CD4-positive, alpha-beta T cell (primary cell): ENCODE data around the gene SLC13A4. TPM values are rescaled to one million over a fixed set of nuclear protein-coding genes. Genes with fewer than 3 reads are reported as not detected.
"Not testable (repeated sequence)": the region's sequence is repeated elsewhere in the genome, so short reads cannot be mapped to it uniquely, and the experiment has no call there.

Experiments used
- ATAC-seq: fragments of 200-7000 bp; cut with Tn5 transposase; one replicate; pipeline ENCODE4 v1.10.0; 2022; ENCODE audit warnings: mild to moderate bottlenecking; ENCODE audit not compliant: poor library complexity
- CTCF ChIA-PET: fragments of 350-600 bp; sonication (Branson Sonifier 250); formaldehyde crosslinking; loops from one replicate; lab custom pipeline; 2021; ENCODE audit warnings: antibody characterized with exemption, inconsistent platforms; lab: Charles Lee
- POLR2A ChIA-PET: fragments of 350-600 bp; sonication (Branson Sonifier 250); formaldehyde crosslinking; loops from one replicate; lab custom pipeline; 2021; ENCODE audit warnings: antibody characterized with exemption, inconsistent platforms; lab: Charles Lee
- DNase-seq, 14 experiments: peaks; one replicate each; pipeline ENCODE4 v3.0.0-alpha.2; 2013 to 2020; ENCODE audit warnings: mixed read lengths in 2 of 14
- H3K27ac ChIP-seq, 2 donors: one replicate each; pipeline versions ENCODE4 v1.5.1 to v1.7.0; 2013; ENCODE audit warnings: low read length in 2 of 2, low read depth in 1 of 2, mild to moderate bottlenecking in 1 of 2
- H3K27me3 ChIP-seq, 2 experiments: 1 replicate in 1 of 2; 2 replicates in 1 of 2; pipeline versions ENCODE4 v1.6.1 to v1.7.0; 2013; ENCODE audit warnings: low read length in 2 of 2, control low read depth in 1 of 2, mild to moderate bottlenecking in 1 of 2, moderate library complexity in 1 of 2; ENCODE audit not compliant: insufficient read depth in 2 of 2, control insufficient read depth in 1 of 2
- H3K36me3 ChIP-seq: one replicate; pipeline ENCODE4 v1.6.1; 2013; ENCODE audit warnings: low read length, control low read depth; ENCODE audit not compliant: insufficient read depth
- H3K4me1 ChIP-seq: one replicate; pipeline ENCODE4 v1.6.1; 2013; ENCODE audit warnings: low read length, control low read depth; ENCODE audit not compliant: insufficient read depth
- H3K4me3 ChIP-seq: one replicate; pipeline ENCODE4 v1.5.1; 2013; ENCODE audit warnings: mild to moderate bottlenecking, low read length, moderate library complexity
- H3K9me3 ChIP-seq, 2 experiments: 1 replicate in 1 of 2; 2 replicates in 1 of 2; pipeline versions ENCODE4 v1.6.1 to v1.7.0; 2013; ENCODE audit warnings: low read length in 2 of 2, mild to moderate bottlenecking in 2 of 2, control low read depth in 1 of 2, moderate library complexity in 1 of 2; ENCODE audit not compliant: control insufficient read depth in 1 of 2, insufficient read depth in 1 of 2
- H3K27ac Mint-ChIP-seq: one replicate; pipeline ENCODE4 v1.8.0; 2020; ENCODE audit warnings: mixed read lengths
- H3K27me3 Mint-ChIP-seq: one replicate; pipeline ENCODE4 v1.8.0; 2021; ENCODE audit warnings: mixed read lengths
- H3K36me3 Mint-ChIP-seq: one replicate; pipeline ENCODE4 v1.8.0; 2021; ENCODE audit warnings: low read depth, mixed read lengths
- H3K4me1 Mint-ChIP-seq: one replicate; pipeline ENCODE4 v1.8.0; 2021; ENCODE audit warnings: low read depth, mixed read lengths
- H3K4me3 Mint-ChIP-seq: one replicate; pipeline ENCODE4 v1.8.0; 2020; ENCODE audit warnings: mild to moderate bottlenecking, mixed read lengths
- H3K9me3 Mint-ChIP-seq: one replicate; pipeline ENCODE4 v1.8.0; 2020; ENCODE audit warnings: mixed read lengths
- intact Hi-C, 2 experiments: fragments of 100-400 bp; cut with DNase I in 1 of 2; cut with micrococcal nuclease in 1 of 2; formaldehyde crosslinking; loops; one replicate each; pipeline versions ENCODE4 v1.15.1 to v1.9.0; 2023 to 2025; cut with DNase I, micrococcal nuclease
- total RNA-seq, 174 experiments: library from RNA in 2 of 174; stranded (reverse) in 2 of 174; gene quantifications; one replicate each; pipeline ENCODE4 v1.2.3 and lab custom pipeline; 2021 to 2026
- TF ChIP-seq, protein P1 (sequence below): fragments of 200-600 bp; IDR thresholded peaks from one replicate; pipeline ENCODE4 v1.8.0; 2022; ENCODE audit warnings: antibody characterized with exemption, mild to moderate bottlenecking

Gene SLC13A4
- total RNA-seq, 2 experiments from 2014 or later, result not detected

DNA sequence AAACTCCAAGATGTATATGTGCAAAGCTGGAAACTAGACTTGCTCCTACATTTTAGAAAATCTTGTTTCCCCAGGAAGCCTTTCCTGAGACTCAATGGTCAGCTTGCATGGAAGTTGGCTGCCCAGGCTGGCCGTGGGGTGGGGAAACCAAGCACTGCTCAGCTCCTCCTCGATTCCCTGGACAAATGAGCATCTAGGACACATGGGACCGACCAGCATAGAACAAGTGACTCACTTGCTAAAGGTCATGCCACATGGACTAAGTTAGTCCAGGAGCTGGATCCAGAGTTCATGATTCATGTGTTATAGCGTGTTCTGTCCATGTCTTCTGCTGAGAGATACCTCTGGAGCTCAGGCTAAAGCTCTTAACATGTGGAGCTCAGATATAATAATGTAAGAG, 14.4 kb upstream of the SLC13A4 start:
- peaks cover 0 to 4% of the 10 kb centered on the region in 2 experiments for H3K27me3 ChIP-seq
- no peaks in the 10 kb centered on the region for H3K36me3 ChIP-seq
- H3K4me3 Mint-ChIP-seq, result no peak overlapping the region
- no peaks in the 10 kb centered on the region for H3K4me1 Mint-ChIP-seq
- no peaks in the 10 kb centered on the region for H3K36me3 Mint-ChIP-seq
- ATAC-seq, result no peak
- H3K9me3 ChIP-seq, result no peaks in the 10 kb centered on the region
- POLR2A ChIA-PET, result no interaction called here
- H3K9me3 Mint-ChIP-seq, result no peaks in the 10 kb centered on the region
- peaks cover 10% of the 10 kb centered on the region for H3K27me3 Mint-ChIP-seq
- no peak overlapping the region for H3K27ac ChIP-seq
- CTCF ChIA-PET, result no interaction called here
- H3K4me1 ChIP-seq, result no peaks in the 10 kb centered on the region
- no peak for DNase-seq
- H3K27ac Mint-ChIP-seq, result no peak overlapping the region
- TF ChIP-seq, protein P1, sequence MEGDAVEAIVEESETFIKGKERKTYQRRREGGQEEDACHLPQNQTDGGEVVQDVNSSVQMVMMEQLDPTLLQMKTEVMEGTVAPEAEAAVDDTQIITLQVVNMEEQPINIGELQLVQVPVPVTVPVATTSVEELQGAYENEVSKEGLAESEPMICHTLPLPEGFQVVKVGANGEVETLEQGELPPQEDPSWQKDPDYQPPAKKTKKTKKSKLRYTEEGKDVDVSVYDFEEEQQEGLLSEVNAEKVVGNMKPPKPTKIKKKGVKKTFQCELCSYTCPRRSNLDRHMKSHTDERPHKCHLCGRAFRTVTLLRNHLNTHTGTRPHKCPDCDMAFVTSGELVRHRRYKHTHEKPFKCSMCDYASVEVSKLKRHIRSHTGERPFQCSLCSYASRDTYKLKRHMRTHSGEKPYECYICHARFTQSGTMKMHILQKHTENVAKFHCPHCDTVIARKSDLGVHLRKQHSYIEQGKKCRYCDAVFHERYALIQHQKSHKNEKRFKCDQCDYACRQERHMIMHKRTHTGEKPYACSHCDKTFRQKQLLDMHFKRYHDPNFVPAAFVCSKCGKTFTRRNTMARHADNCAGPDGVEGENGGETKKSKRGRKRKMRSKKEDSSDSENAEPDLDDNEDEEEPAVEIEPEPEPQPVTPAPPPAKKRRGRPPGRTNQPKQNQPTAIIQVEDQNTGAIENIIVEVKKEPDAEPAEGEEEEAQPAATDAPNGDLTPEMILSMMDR, result no peak
- H3K4me3 ChIP-seq, result no peak overlapping the region
- intact Hi-C loops, result no loop called here

DNA sequence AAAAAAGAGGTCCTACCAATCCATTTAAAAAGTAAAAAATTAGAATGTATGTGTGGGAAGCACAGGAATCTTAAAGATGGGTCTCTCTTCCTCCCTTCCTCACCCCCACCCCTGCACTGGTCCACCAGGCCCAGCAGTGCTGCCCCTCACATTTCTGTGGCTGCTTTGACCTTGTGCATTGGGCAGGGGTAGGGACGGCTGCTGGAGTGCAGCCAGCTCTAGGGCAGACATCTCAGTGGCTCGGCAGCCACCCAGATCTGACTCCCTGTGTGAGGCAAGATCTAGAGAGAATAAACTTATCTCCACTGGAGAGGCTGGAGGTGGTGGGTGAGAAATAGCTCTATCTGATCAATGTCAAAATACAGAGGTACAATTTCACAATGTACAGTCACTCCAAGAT, 13.9 kb upstream of the SLC13A4 start:
- TF ChIP-seq, protein P1, result no peak
- H3K4me1 ChIP-seq, result no peaks in the 10 kb centered on the region
- ATAC-seq, result no peak
- no peak overlapping the region for H3K4me3 ChIP-seq
- no peaks in the 10 kb centered on the region for H3K9me3 Mint-ChIP-seq
- no peaks in the 10 kb centered on the region for H3K36me3 Mint-ChIP-seq
- POLR2A ChIA-PET, result no interaction called here
- CTCF ChIA-PET, result no interaction called here
- H3K27me3 ChIP-seq, result peaks cover 0 to 4% of the 10 kb centered on the region in 2 experiments
- no peak for DNase-seq
- H3K27me3 Mint-ChIP-seq, result peaks cover 8% of the 10 kb centered on the region
- H3K9me3 ChIP-seq, result no peaks in the 10 kb centered on the region
- H3K36me3 ChIP-seq, result no peaks in the 10 kb centered on the region
- H3K27ac Mint-ChIP-seq, result no peak overlapping the region
- H3K4me1 Mint-ChIP-seq, result no peaks in the 10 kb centered on the region
- H3K27ac ChIP-seq, result no peak overlapping the region
- no peak overlapping the region for H3K4me3 Mint-ChIP-seq
- intact Hi-C loops, result no loop called here

DNA sequence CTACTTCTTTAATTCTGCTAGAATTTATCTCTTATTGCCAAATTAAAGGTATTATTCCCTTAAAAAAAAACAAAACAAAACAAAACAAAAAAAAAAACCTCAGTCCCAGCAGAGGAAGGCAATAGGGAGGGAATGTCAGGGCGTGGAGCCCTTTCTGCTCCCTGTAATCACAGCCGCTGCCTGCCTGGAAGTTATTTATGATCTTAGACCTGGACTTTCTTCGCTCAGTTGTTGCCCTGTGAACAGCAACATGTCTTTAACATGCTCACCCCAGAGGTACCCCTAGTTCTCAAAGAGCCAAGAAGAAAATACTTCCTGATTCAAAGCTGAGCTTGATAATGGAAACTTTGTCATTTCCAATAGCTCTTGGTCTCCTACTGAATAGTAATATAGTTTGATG, 12.9 kb upstream of the SLC13A4 start:
- no peak for DNase-seq
- Histone ChIP-seq H3K9me3 (no peaks in the 10 kb centered on the region), H3K4me1 (no peaks in the 10 kb centered on the region), H3K27me3 (peaks cover 0 to 4% of the 10 kb centered on the region in 2 experiments), H3K4me3 (no peak overlapping the region), H3K36me3 (no peaks in the 10 kb centered on the region), H3K27ac (no peak overlapping the region)
- Mint-ChIP-seq H3K36me3 (no peaks in the 10 kb centered on the region), H3K4me1 (no peaks in the 10 kb centered on the region), H3K4me3 (no peak overlapping the region), H3K9me3 (no peaks in the 10 kb centered on the region), H3K27ac (no peak overlapping the region), H3K27me3 (peaks cover 8% of the 10 kb centered on the region)
- ChIA-PET CTCF (no interaction called here), POLR2A (no interaction called here)
- TF ChIP-seq, protein P1, result no peak
- ATAC-seq, result no peak
- intact Hi-C loops, result no loop called here

DNA sequence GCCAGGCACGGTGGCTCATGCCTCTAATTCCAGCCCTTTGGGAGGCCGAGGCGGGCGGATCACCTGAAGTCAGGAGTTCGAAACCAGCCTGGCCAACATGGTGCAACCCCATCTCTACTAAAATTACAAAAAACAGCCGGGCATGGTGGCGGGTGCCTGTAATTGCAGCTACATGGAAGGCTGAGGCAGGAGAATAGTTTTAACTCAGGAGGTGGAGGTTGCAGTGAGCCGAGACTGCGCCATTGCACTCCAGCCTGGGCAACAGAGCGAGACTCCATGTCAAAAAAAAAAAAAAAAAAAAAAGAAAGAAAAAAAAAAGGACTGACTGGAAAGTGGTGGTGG, 9.3 kb upstream of the SLC13A4 start:
- intact Hi-C loops, H3K9me3 ChIP-seq, H3K27me3 ChIP-seq, H3K4me3 ChIP-seq, H3K9me3 Mint-ChIP-seq, H3K4me1 ChIP-seq, H3K27ac ChIP-seq, ATAC-seq, DNase-seq, H3K4me3 Mint-ChIP-seq, POLR2A ChIA-PET, H3K36me3 ChIP-seq, H3K36me3 Mint-ChIP-seq, H3K27ac Mint-ChIP-seq, H3K27me3 Mint-ChIP-seq, H3K4me1 Mint-ChIP-seq: not testable (repeated sequence)
- CTCF ChIA-PET, result interaction anchor here (1.0 kb wide), 1 partner anchor 17 kb away, joined by 3 read pairs; no protein-coding TSS in a partner anchor
